Type B pancreatic cell (in vitro differentiated cells): Measurements from ENCODE around the gene MBIP. TPM values are rescaled to one million over a fixed set of nuclear protein-coding genes. Genes with fewer than 3 reads are reported as not detected.

Experiments used
- DNase-seq: peaks from one replicate; pipeline ENCODE4 v3.0.0; 2021; ENCODE audit warnings: mixed read lengths; ENCODE audit not compliant: unreplicated experiment; ENCODE audit errors: extremely low spot score
- H3K27ac Mint-ChIP-seq: 2 replicates; pipeline ENCODE4 v1.8.0; 2021; ENCODE audit warnings: mild to moderate bottlenecking, mixed read lengths
- H3K27me3 Mint-ChIP-seq: 2 replicates; pipeline ENCODE4 v1.8.0; 2021; ENCODE audit warnings: mixed read lengths
- H3K36me3 Mint-ChIP-seq: 2 replicates; pipeline ENCODE4 v1.8.0; 2021; ENCODE audit warnings: mixed read lengths
- H3K4me1 Mint-ChIP-seq: one replicate; pipeline ENCODE4 v1.8.0; 2021; ENCODE audit warnings: mixed read lengths; ENCODE audit not compliant: unreplicated experiment
- H3K4me3 Mint-ChIP-seq: 2 replicates; pipeline ENCODE4 v1.8.0; 2021; ENCODE audit warnings: mild to moderate bottlenecking, mixed read lengths
- H3K9me3 Mint-ChIP-seq: 2 replicates; pipeline ENCODE4 v1.8.0; 2021; ENCODE audit warnings: mixed read lengths
- CTCF ChIP-seq: fragments of 200-600 bp; sonication (generic); conservative IDR thresholded peaks from 2 replicates; pipeline ENCODE4 v1.5.0; 2021; ENCODE audit warnings: antibody characterized with exemption, mild to moderate bottlenecking
- total RNA-seq: library from RNA; stranded (reverse); gene quantifications from 2 replicates; pipeline ENCODE4 v1.2.1, GENCODE V29; 2021; ENCODE audit warnings: low replicate concordance

MBIP gene
- total RNA-seq, 1 donor from 2014 or later = 39.9 TPM

- peaks cover 19% of the 10 kb centered on the region for H3K4me1 Mint-ChIP-seq
- H3K27me3 Mint-ChIP-seq = peaks cover 65% of the 10 kb centered on the region
- no peak for TF ChIP-seq CTCF
- no peaks in the 10 kb centered on the region for H3K9me3 Mint-ChIP-seq
- peak overlapping the region; percentile 85 for H3K4me3 Mint-ChIP-seq
- no peak overlapping the region for H3K27ac Mint-ChIP-seq
- DNase-seq = no peak
- no peaks in the 10 kb centered on the region for H3K36me3 Mint-ChIP-seq
Observed at GRCh38 chr14:36271939-36272907, 48.2 kb downstream of the MBIP start.

- H3K27ac Mint-ChIP-seq = no peak overlapping the region
- no peaks in the 10 kb centered on the region for H3K36me3 Mint-ChIP-seq
- TF ChIP-seq CTCF = no peak
- no peaks in the 10 kb centered on the region for H3K9me3 Mint-ChIP-seq
- no peak for DNase-seq
- no peak overlapping the region for H3K4me3 Mint-ChIP-seq
- peaks cover 19% of the 10 kb centered on the region for H3K4me1 Mint-ChIP-seq
- peaks cover 60% of the 10 kb centered on the region for H3K27me3 Mint-ChIP-seq
Observed at GRCh38 chr14:36271222-36271621, 49.2 kb downstream of the MBIP start.

DNA sequence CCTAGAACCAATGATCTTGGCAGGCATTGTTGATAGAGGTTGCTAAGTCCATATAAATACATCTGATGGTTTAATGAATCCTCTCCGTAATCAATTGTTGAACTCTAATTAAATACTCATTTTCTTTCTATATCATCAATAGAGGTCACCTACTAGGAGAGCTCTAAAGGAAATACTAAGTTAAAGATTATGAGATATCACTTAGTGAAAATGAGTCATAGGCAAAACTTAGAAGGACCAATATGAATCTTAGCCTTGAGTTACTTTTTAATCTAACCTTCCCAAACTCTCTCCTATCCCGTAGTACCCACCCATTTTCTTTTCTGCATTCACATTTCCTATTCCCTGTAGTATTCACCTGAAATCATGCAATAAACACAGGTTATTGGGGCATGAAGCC, 50.2 kb downstream of the MBIP start:
- Mint-ChIP-seq H3K27me3 (peaks cover 58% of the 10 kb centered on the region), H3K4me3 (no peak overlapping the region), H3K27ac (no peak overlapping the region), H3K36me3 (no peaks in the 10 kb centered on the region), H3K4me1 (peaks cover 19% of the 10 kb centered on the region), H3K9me3 (no peaks in the 10 kb centered on the region)
- TF ChIP-seq CTCF = no peak
- no peak for DNase-seq

- no peak overlapping the region for H3K27ac Mint-ChIP-seq
- H3K36me3 Mint-ChIP-seq = no peaks in the 10 kb centered on the region
- TF ChIP-seq CTCF = no peak
- H3K9me3 Mint-ChIP-seq = no peaks in the 10 kb centered on the region
- peaks cover 19% of the 10 kb centered on the region for H3K4me1 Mint-ChIP-seq
- peaks cover 45% of the 10 kb centered on the region for H3K27me3 Mint-ChIP-seq
- no peak overlapping the region for H3K4me3 Mint-ChIP-seq
- DNase-seq = no peak
Observed at GRCh38 chr14:36268121-36268520, 52.3 kb downstream of the MBIP start.

GRCh38 chr14:36264595-36264994, 55.8 kb downstream of the MBIP start:
- Mint-ChIP-seq H3K4me3 (no peak overlapping the region), H3K27ac (no peak overlapping the region), H3K4me1 (peaks cover 13% of the 10 kb centered on the region), H3K36me3 (no peaks in the 10 kb centered on the region), H3K27me3 (peaks cover 18% of the 10 kb centered on the region), H3K9me3 (no peaks in the 10 kb centered on the region)
- no peak for TF ChIP-seq CTCF
- no peak for DNase-seq
